OCI-LY3 (cell line): ENCODE results near the gene BUB3.
A peak's percentile ranks its signal among the peaks of the same experiment; 100 is the strongest.

Source experiments
- H2AFZ ChIP-seq: fragments of 200-600, 300-600 bp; shearing (Covaris generic); 2 replicates; pipeline ENCODE4 v1.6.0; 2014; ENCODE audit warnings: antibody characterized with exemption, low read depth, low read length
- H3K27ac ChIP-seq: fragments of 200-600, 300-600 bp; sonication (generic); 2 replicates; pipeline ENCODE4 v1.5.1; 2014; ENCODE audit warnings: mild to moderate bottlenecking, low read length, moderate library complexity, mixed read lengths
- H3K27me3 ChIP-seq: fragments of 200-600, 300-600 bp; sonication (generic); 2 replicates; pipeline ENCODE4 v1.6.1; 2014; ENCODE audit warnings: low read depth, low read length, mixed read lengths
- H3K36me3 ChIP-seq: fragments of 200-600, 300-600 bp; sonication (generic); replicated peaks from 2 replicates; pipeline ENCODE3; 2014; ENCODE audit warnings: low read depth, low read length, mixed read lengths
- H3K4me1 ChIP-seq: fragments of 300-600, 200-600 bp; sonication (generic); 2 replicates; pipeline ENCODE4 v1.6.1; 2014; ENCODE audit warnings: low read length, mixed read lengths
- H3K4me2 ChIP-seq: fragments of 200-600, 300-600 bp; sonication (generic); 2 replicates; pipeline ENCODE4 v1.6.1; 2014; ENCODE audit warnings: low read length, mixed read lengths
- H3K4me3 ChIP-seq: fragments of 300-600, 200-600 bp; sonication (generic); 2 replicates; pipeline ENCODE4 v1.5.1; 2014; ENCODE audit warnings: antibody characterized with exemption, mild to moderate bottlenecking, low read length, moderate library complexity
- H3K79me2 ChIP-seq: fragments of 300-600, 200-600 bp; shearing (Covaris generic); 2 replicates; pipeline ENCODE4 v1.6.1; 2014; ENCODE audit warnings: mild to moderate bottlenecking, low read length, mixed read lengths
- H3K9ac ChIP-seq: fragments of 300-600, 200-600 bp; shearing (Covaris generic); 2 replicates; pipeline ENCODE4 v1.6.0; 2014; ENCODE audit warnings: mild to moderate bottlenecking, low read length, moderate library complexity
- H3K9me3 ChIP-seq: fragments of 200-600, 300-600 bp; shearing (Covaris generic); 2 replicates; pipeline ENCODE4 v1.6.1; 2014; ENCODE audit warnings: low read length, mixed read lengths; ENCODE audit not compliant: insufficient read depth
- H4K20me1 ChIP-seq: fragments of 200-600, 300-600 bp; sonication (generic); 2 replicates; pipeline ENCODE4 v1.6.1; 2016; ENCODE audit warnings: low read length, mixed read lengths; ENCODE audit not compliant: insufficient read depth
- CTCF ChIP-seq: fragments of 200-600, 300-600 bp; sonication (generic); IDR thresholded peaks from 2 replicates; pipeline ENCODE4 v1.5.1; 2014; ENCODE audit warnings: antibody characterized with exemption, low read length, low read depth
- EZH2phosphoT487 ChIP-seq: fragments of 200-600 bp; shearing (Covaris generic); IDR thresholded peaks from 2 replicates; pipeline ENCODE4 v1.6.1; 2018; ENCODE audit warnings: antibody characterized with exemption, mixed run types, low read depth

The BUB3 gene

GRCh38 chr10:123150986-123151736 lies 3.0 kb upstream of the BUB3 start:
- H3K4me1 ChIP-seq: peaks cover 14% of the 10 kb centered on the region
- H3K27ac ChIP-seq: no peak overlapping the region
- H3K9me3 ChIP-seq: no peaks in the 10 kb centered on the region
- no peak overlapping the region for H3K4me2 ChIP-seq
- no peak overlapping the region for H3K9ac ChIP-seq
- no peak overlapping the region for H3K4me3 ChIP-seq
- H3K79me2 ChIP-seq: peaks cover 20% of the 10 kb centered on the region
- peaks cover 13% of the 10 kb centered on the region for H4K20me1 ChIP-seq
- TF ChIP-seq CTCF: no peak
- no peak for TF ChIP-seq EZH2phosphoT487
- H3K36me3 ChIP-seq: peaks cover 15% of the 10 kb centered on the region
- H3K27me3 ChIP-seq: no peaks in the 10 kb centered on the region
- H2AFZ ChIP-seq: no peak overlapping the region

GRCh38 chr10:123151737-123152135 lies 2.5 kb upstream of the BUB3 start:
- H3K79me2 ChIP-seq: peaks cover 26% of the 10 kb centered on the region
- peaks cover 19% of the 10 kb centered on the region for H3K4me1 ChIP-seq
- TF ChIP-seq EZH2phosphoT487 (no peak), CTCF (no peak)
- no peak overlapping the region for H2AFZ ChIP-seq
- no peak overlapping the region for H3K4me3 ChIP-seq
- H4K20me1 ChIP-seq: peaks cover 17% of the 10 kb centered on the region
- H3K27ac ChIP-seq: no peak overlapping the region
- H3K36me3 ChIP-seq: peaks cover 19% of the 10 kb centered on the region
- no peak overlapping the region for H3K4me2 ChIP-seq
- no peaks in the 10 kb centered on the region for H3K27me3 ChIP-seq
- no peak overlapping the region for H3K9ac ChIP-seq
- no peaks in the 10 kb centered on the region for H3K9me3 ChIP-seq

- H2AFZ ChIP-seq: peak overlapping the region; percentile 83
- peaks cover 37% of the 10 kb centered on the region for H3K4me1 ChIP-seq
- H3K9ac ChIP-seq: peak overlapping the region; percentile 51; the same call in 1 of the 2 replicates
- no peaks in the 10 kb centered on the region for H3K9me3 ChIP-seq
- peak overlapping the region; percentile 71 for H3K4me2 ChIP-seq
- peaks cover 37% of the 10 kb centered on the region for H3K36me3 ChIP-seq
- TF ChIP-seq CTCF (no peak), EZH2phosphoT487 (no peak)
- peaks cover 44% of the 10 kb centered on the region for H3K79me2 ChIP-seq
- peak overlapping the region; percentile 60 for H3K4me3 ChIP-seq
- H4K20me1 ChIP-seq: peaks cover 34% of the 10 kb centered on the region
- no peaks in the 10 kb centered on the region for H3K27me3 ChIP-seq
- peak overlapping the region; percentile 24; the same call in 1 of the 2 replicates for H3K27ac ChIP-seq
Measured at GRCh38 chr10:123153486-123154091, 613 bp upstream of the BUB3 start.

- Histone ChIP-seq H3K79me2 (peaks cover 57% of the 10 kb centered on the region), H3K4me2 (peak overlapping the region; percentile 95), H3K9me3 (no peaks in the 10 kb centered on the region), H3K27me3 (no peaks in the 10 kb centered on the region), H3K27ac (peak overlapping the region; percentile 80), H3K4me1 (peaks cover 41% of the 10 kb centered on the region), H3K4me3 (peak overlapping the region; percentile 99), H3K36me3 (peaks cover 49% of the 10 kb centered on the region), H4K20me1 (peaks cover 40% of the 10 kb centered on the region), H3K9ac (peak overlapping the region; percentile 95), H2AFZ (no peak overlapping the region)
- TF ChIP-seq EZH2phosphoT487 (no peak), CTCF (no peak)
Measured at GRCh38 chr10:123154711-123155505, 706 bp downstream of the BUB3 start.
